Thymus (tissue), 2 donors: ENCODE results near the gene IL17RA. TPM values are rescaled to one million over a fixed set of nuclear protein-coding genes. Genes with fewer than 3 reads are reported as not detected.

Experiments used
- polyA plus RNA-seq: library from polyadenylated mRNA; stranded (reverse); fragments of 200-250 nt; gene quantifications from one replicate; pipeline ENCODE4 v1.2.3, GENCODE V29; 2013
- total RNA-seq: library from RNA; stranded (reverse); fragments of 120-200 nt; gene quantifications from one replicate; pipeline ENCODE4 v1.2.4, GENCODE V29; 2013
- donor health status: healthy.

The IL17RA gene
- total and polyA plus RNA-seq, 2 donors: 11.3 to 16.1 TPM

Other genes with a start within 250 kb of the IL17RA start
- under 0.01 TPM for gene GAB4, start 76.8 kb upstream of the IL17RA start, total RNA-seq
- gene GAB4, start 76.8 kb upstream of the IL17RA start, polyA plus RNA-seq: 0.02 TPM
- 0.09 TPM for gene TMEM121B, start 36.4 kb downstream of the IL17RA start, total RNA-seq
- gene TMEM121B, start 36.4 kb downstream of the IL17RA start, polyA plus RNA-seq: 0.23 TPM
- 31.3 TPM for gene HDHD5, start 74.3 kb downstream of the IL17RA start, total RNA-seq
- gene HDHD5, start 74.3 kb downstream of the IL17RA start, polyA plus RNA-seq: 30.7 TPM
- 22.6 TPM for gene ADA2, start 134.4 kb downstream of the IL17RA start, total RNA-seq
- 37.7 TPM for gene ADA2, start 134.4 kb downstream of the IL17RA start, polyA plus RNA-seq